ENCODE results near the gene HARBI1.

The HARBI1 gene

DNA sequence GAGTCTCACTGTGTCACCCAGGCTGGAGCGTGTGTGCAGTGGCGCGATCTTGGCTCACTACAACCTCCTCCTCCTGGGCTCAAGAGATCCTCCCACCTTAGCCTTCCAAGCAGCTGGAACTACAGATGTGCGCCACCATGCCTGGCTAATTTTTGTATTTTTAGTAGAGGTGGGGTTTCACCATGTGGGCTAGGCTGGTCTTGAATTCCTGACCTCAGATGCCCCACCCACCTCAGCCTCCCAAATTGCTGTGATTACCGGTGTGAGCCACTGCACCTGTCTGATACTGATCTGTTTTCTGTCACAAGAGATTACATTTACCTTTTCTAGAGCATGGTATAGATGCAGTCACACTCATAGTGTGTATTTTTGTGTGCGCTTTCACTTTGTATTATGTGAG, 11.9 kb upstream of the HARBI1 start:
- Mint-ChIP-seq H3K4me1 (peaks cover 17% of the 10 kb centered on the region), H3K36me3 (ENCODE audit: insufficient read depth) (peaks cover 52% of the 10 kb centered on the region), H3K9me3 (no peaks in the 10 kb centered on the region), H3K27ac (ENCODE audit: low read depth) (no peak overlapping the region), H3K27me3 (no peaks in the 10 kb centered on the region), H3K4me3 (no peak overlapping the region)
- DNase-seq (ENCODE audit: low spot score in 2 of 2) (no peak), ATAC-seq (replicated peaks; ENCODE audit: extremely low read depth, poor library complexity, severe bottlenecking) (no peak)

DNA sequence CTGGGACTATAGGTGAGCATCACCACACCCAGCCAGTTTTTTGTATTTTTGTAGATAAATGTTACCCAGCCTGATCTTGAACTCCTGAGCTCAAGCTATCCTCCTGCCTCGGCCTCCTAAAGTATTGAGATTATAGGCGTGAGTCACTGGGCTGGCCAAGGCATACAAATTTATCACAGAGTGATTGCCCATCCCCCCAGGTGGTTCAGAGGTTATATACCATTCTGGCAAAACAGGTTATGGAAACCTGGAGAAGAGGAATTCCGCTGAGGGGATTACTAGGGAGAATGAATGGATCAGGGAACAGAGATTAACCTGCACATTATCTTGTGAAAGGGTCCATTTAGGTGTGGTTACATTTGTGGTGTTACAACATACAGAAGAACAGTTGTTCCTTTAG, 8.4 kb upstream of the HARBI1 start:
- H3K27ac Mint-ChIP-seq (ENCODE audit: low read depth) = no peak overlapping the region
- H3K27me3 Mint-ChIP-seq = no peaks in the 10 kb centered on the region
- no peaks in the 10 kb centered on the region for H3K9me3 Mint-ChIP-seq
- no peak overlapping the region for H3K4me3 Mint-ChIP-seq
- peaks cover 59% of the 10 kb centered on the region for H3K36me3 Mint-ChIP-seq (ENCODE audit: insufficient read depth)
- ATAC-seq (replicated peaks; ENCODE audit: extremely low read depth, poor library complexity, severe bottlenecking) = no peak
- H3K4me1 Mint-ChIP-seq = peaks cover 23% of the 10 kb centered on the region
- DNase-seq (ENCODE audit: low spot score in 2 of 2) = no peak

DNA sequence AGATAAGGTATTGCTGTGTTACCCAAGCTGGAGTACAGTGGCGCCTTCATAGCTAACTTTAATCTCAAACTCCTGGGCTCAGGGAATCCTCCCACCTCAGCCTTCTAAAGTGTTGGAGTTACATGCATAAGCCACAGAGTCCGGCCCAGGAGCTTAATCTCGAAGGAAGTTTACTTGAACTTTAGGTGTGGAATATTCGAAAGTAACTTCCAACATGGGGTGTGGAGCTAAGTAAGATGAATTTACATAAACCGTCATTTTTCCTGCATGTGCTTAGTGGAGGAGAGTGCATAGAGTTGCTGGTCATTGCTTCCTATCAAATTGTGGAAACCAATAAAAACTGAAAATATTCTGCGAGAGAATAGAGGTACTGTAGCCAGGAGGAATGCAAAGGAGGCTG, 1.8 kb upstream of the HARBI1 start:
- peak overlapping the region; percentile 99 for H3K27ac Mint-ChIP-seq (ENCODE audit: low read depth)
- peaks cover 41% of the 10 kb centered on the region for H3K4me1 Mint-ChIP-seq
- H3K4me3 Mint-ChIP-seq = peak overlapping the region; percentile 93
- H3K27me3 Mint-ChIP-seq = no peaks in the 10 kb centered on the region
- peaks cover 40% of the 10 kb centered on the region for H3K36me3 Mint-ChIP-seq (ENCODE audit: insufficient read depth)
- ATAC-seq (replicated peaks; ENCODE audit: extremely low read depth, poor library complexity, severe bottlenecking) (no peak), DNase-seq (ENCODE audit: low spot score in 2 of 2) (no peak)
- H3K9me3 Mint-ChIP-seq = no peaks in the 10 kb centered on the region

DNA sequence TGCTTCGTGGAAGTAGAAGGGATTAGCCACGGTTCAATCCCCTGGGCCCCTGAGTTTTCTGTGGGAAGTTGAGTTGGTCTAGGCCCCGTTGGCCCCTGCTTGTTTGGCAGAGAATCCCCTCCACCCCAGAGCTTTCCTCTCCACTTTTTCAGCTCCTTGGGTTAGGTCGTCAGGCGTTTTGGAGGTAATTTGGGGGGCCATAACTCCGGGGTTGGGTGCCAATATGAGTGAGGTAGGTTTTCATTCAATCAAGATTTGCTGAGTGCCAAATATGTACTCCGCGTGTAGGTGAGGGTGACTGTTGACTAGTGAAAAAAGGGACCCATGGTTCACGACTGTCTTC, 916 bp upstream of the HARBI1 start:
- Mint-ChIP-seq H3K4me1 (peaks cover 41% of the 10 kb centered on the region), H3K27ac (ENCODE audit: low read depth) (peak overlapping the region; percentile 99), H3K36me3 (ENCODE audit: insufficient read depth) (peaks cover 34% of the 10 kb centered on the region), H3K9me3 (no peaks in the 10 kb centered on the region), H3K4me3 (peak overlapping the region; percentile 93), H3K27me3 (no peaks in the 10 kb centered on the region)
- no peak for DNase-seq (ENCODE audit: low spot score in 2 of 2)
- no peak for ATAC-seq (replicated peaks; ENCODE audit: extremely low read depth, poor library complexity, severe bottlenecking)

DNA sequence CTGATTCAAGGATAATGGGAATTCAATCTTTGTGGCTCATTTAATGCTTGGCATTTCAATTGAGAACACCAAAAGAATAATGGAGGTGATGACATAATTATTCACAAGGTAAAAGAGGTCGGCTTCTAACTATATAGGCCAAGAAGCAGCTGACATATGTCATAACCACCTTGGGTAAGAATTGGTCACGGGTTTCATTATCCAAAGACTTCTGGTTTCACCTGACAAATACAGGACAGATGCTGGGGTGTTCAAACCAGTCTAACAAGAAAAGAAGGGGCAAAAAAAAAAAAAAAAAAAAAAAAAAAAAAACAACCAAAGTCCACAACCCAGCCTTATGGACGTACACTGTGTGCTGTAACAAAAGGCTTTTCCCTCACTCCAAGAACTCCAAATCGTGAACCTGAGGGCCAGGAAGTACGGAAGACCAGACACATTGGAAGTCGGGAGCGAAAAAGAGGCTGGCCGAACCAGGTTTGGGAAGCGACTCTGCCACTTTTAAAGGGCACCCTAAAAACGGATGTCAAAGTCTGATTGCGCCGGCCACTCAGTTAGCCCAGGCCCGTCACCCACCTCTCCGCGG, 385 bp downstream of the HARBI1 start:
- no peaks in the 10 kb centered on the region for H3K27me3 Mint-ChIP-seq
- H3K4me1 Mint-ChIP-seq = peaks cover 42% of the 10 kb centered on the region
- peak overlapping the region; percentile 93 for H3K4me3 Mint-ChIP-seq
- DNase-seq (ENCODE audit: low spot score in 2 of 2) (no peak), ATAC-seq (replicated peaks; ENCODE audit: extremely low read depth, poor library complexity, severe bottlenecking) (no peak)
- peak overlapping the region; percentile 99 for H3K27ac Mint-ChIP-seq (ENCODE audit: low read depth)
- peaks cover 24% of the 10 kb centered on the region for H3K36me3 Mint-ChIP-seq (ENCODE audit: insufficient read depth)
- no peaks in the 10 kb centered on the region for H3K9me3 Mint-ChIP-seq

DNA sequence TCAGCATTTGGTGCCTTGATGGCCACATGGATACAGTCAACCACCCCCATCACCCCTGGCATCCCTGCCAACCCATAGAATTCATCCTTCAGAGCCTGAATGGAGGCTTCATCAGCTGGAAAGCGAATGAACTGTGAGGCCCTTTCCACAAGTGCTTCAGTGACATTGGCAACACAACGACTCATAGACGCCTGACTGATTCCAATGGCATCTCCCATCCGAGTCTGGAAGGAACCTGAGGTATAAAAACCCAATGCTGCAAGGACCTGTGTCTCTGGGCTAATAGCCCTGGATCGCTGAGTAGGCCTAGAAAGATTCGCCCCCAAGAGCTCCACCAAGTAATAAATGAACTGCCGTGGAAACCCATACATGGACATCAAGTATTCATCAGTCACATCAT, 1.3 kb downstream of the HARBI1 start:
- peak overlapping the region; percentile 93 for H3K4me3 Mint-ChIP-seq

DNA sequence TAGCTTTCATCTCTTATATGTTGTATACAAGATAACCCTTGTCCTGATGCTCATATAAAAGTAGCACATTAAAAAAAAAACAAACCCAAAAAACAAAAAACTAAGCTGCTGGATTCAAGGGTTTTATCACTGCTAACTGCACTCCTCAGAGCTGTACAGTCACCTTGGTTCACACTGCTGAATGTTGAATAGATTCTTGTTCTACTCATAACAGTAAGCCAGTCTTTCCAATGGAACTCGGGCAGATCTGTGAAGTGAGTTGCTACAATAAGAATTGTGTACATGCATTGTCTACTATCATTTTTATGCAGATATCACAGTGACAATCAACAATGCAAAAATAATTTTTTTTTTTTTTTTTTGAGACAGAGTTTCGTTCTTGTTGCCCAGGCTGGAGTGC, 4.7 kb downstream of the HARBI1 start:
- H3K36me3 Mint-ChIP-seq (ENCODE audit: insufficient read depth) = peaks cover 13% of the 10 kb centered on the region
- ATAC-seq (replicated peaks; ENCODE audit: extremely low read depth, poor library complexity, severe bottlenecking) (no peak), DNase-seq (ENCODE audit: low spot score in 2 of 2) (no peak)
- no peak overlapping the region for H3K4me3 Mint-ChIP-seq
- H3K27ac Mint-ChIP-seq (ENCODE audit: low read depth) = no peak overlapping the region
- no peaks in the 10 kb centered on the region for H3K9me3 Mint-ChIP-seq
- no peaks in the 10 kb centered on the region for H3K27me3 Mint-ChIP-seq
- peaks cover 25% of the 10 kb centered on the region for H3K4me1 Mint-ChIP-seq

More for the DNA sequence above, 1.3 kb downstream of the HARBI1 start:
- Mint-ChIP-seq H3K27ac (ENCODE audit: low read depth) (peak overlapping the region; percentile 99), H3K9me3 (no peaks in the 10 kb centered on the region), H3K36me3 (ENCODE audit: insufficient read depth) (peaks cover 23% of the 10 kb centered on the region), H3K4me1 (peaks cover 37% of the 10 kb centered on the region), H3K27me3 (no peaks in the 10 kb centered on the region)
- DNase-seq (ENCODE audit: low spot score in 2 of 2) (no peak), ATAC-seq (replicated peaks; ENCODE audit: extremely low read depth, poor library complexity, severe bottlenecking) (no peak)

DNA sequence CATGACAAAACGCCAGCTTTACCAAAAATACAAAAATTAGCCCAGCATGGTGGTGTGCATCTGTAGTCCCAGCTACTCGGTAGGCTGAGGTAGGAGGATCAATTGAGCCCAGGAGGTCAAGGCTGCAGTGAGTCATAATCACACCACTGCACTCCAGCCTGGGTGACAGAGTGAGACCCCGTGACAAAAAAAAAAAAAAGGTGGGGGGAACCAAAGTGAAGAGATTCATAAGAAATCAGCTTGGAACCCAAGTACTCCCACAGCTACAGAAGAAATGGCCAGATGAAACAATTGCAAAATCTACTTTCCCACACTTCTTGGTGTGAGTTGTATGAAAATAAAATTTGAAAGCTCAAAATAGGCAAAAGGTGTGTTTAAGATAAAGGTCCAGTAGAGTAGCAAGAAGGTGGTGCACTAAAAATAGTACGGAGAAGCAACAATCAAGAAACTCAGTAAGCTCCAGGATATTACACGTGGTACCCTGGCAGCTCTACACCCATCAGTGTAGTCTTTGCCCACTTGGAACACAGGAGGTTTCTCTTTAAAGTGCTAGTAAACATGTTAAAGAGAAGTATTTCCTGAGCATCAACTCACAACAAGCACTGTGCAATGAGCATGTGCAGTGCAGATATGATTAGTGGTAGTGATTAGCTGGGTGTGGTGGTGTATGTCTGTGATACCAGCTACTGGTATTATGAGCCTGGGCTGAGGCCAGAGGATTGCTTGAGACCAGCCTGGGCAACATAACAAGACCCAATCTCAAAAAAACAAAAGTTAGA, 5.3 kb downstream of the HARBI1 start:
- H3K27ac Mint-ChIP-seq (ENCODE audit: low read depth) = no peak overlapping the region
- H3K9me3 Mint-ChIP-seq = no peaks in the 10 kb centered on the region
- ATAC-seq (replicated peaks; ENCODE audit: extremely low read depth, poor library complexity, severe bottlenecking) = no peak
- no peak overlapping the region for H3K4me3 Mint-ChIP-seq
- H3K27me3 Mint-ChIP-seq = no peaks in the 10 kb centered on the region
- peaks cover 7% of the 10 kb centered on the region for H3K36me3 Mint-ChIP-seq (ENCODE audit: insufficient read depth)
- peaks cover 21% of the 10 kb centered on the region for H3K4me1 Mint-ChIP-seq
- DNase-seq (ENCODE audit: low spot score in 2 of 2) = no peak

DNA sequence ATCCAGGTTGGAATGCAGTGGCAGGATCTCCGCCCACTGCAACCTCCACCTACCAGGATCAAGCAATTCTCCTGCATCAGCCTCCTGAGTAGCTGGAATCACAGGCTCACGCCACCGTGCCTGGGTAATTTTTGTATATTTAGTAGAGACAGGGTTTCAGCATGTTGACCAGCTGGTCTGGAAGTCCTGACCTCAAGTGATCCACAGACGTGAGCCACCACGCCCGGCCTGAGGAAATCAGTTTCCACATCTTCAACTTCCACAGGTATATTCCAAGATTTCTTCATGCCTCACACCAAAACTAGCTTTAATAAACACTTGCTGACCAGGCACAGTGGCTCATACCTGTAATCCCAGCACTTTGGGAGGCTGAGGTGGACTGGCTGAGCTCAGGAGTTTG, 7.6 kb downstream of the HARBI1 start:
- Mint-ChIP-seq H3K4me3 (no peak overlapping the region), H3K36me3 (ENCODE audit: insufficient read depth) (peaks cover 2% of the 10 kb centered on the region)

DNA sequence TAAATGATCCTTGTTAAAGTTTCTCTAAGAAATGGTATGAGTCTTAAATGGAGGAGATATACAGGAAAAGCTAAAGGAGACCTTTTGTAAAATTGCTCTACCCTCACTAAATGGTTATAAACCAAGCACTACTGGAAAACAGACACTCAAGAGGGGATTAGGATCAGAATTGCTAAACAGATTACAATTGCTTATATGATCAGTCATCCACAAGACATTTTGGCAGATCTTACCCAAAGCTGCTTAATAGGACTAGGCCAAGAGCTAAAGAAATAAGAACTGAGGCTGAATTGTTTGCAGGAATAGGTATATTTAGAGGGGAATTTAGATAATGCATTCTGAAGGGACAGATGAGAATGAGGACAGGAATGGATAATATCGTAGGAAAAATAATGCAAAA, 9.5 kb downstream of the HARBI1 start:
- Mint-ChIP-seq H3K4me1 (peaks cover 15% of the 10 kb centered on the region), H3K27ac (ENCODE audit: low read depth) (no peak overlapping the region), H3K36me3 (ENCODE audit: insufficient read depth) (peaks cover 2% of the 10 kb centered on the region), H3K27me3 (no peaks in the 10 kb centered on the region), H3K4me3 (no peak overlapping the region), H3K9me3 (no peaks in the 10 kb centered on the region)
- DNase-seq (ENCODE audit: low spot score in 2 of 2) (no peak), ATAC-seq (replicated peaks; ENCODE audit: extremely low read depth, poor library complexity, severe bottlenecking) (no peak)

More for the DNA sequence above, 7.6 kb downstream of the HARBI1 start:
- Mint-ChIP-seq H3K4me1 (peaks cover 15% of the 10 kb centered on the region), H3K9me3 (no peaks in the 10 kb centered on the region), H3K27ac (ENCODE audit: low read depth) (no peak overlapping the region), H3K27me3 (no peaks in the 10 kb centered on the region)
- no peak for ATAC-seq (replicated peaks; ENCODE audit: extremely low read depth, poor library complexity, severe bottlenecking)
- no peak for DNase-seq (ENCODE audit: low spot score in 2 of 2)

DNA sequence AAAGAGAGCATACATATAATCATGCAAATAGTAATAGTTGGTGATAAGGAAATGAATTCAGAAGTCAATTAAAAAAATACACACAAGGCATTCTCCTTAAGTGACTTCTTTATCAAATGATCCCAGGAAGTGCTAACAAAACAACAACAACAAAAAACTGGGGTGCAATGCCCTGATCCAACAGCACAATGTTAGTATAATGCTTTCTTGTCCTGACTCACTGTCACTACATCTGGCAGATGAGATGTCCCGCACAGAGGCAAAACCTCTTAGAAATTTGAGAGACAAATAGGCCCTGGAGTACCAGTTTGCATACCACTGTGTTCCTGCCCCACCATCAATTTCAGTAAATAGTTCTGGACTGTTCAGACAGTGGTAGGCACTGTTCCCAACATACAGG, 12.2 kb downstream of the HARBI1 start:
- Mint-ChIP-seq H3K36me3 (ENCODE audit: insufficient read depth) (peaks cover 5% of the 10 kb centered on the region), H3K27me3 (no peaks in the 10 kb centered on the region), H3K4me3 (no peak overlapping the region), H3K4me1 (peaks cover 9% of the 10 kb centered on the region), H3K9me3 (no peaks in the 10 kb centered on the region), H3K27ac (ENCODE audit: low read depth) (no peak overlapping the region)
- ATAC-seq (replicated peaks; ENCODE audit: extremely low read depth, poor library complexity, severe bottlenecking) = no peak
- no peak for DNase-seq (ENCODE audit: low spot score in 2 of 2)

DNA sequence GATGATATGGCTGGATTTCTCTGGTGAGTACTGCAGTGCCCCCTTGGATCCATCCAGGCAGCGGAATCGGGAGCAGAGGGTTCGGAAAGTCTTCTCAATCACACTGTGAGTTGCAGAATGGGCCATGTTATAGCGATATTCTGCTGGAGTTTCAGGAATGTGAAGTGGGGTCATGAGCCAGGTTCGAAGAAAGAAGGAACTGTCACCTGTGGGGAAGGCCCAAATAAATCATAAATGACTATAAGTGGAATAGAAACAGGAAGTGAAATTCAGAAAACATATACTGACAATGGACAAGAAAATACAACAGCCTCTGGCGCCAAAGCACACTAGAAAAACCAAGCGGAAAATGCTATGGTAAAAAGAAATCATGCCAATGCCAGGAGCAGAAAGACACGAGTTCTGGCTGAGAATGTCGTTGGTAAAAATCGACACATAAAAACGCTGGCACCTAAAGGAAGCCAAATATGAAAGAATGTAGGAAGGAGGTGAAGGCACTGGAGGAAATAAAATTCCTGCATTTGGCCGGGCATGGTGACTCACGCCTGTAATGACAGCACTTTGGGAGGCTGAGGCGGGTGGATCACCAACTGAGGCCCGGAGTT, 13.2 kb downstream of the HARBI1 start:
- H3K4me1 Mint-ChIP-seq = peaks cover 9% of the 10 kb centered on the region
- H3K27ac Mint-ChIP-seq (ENCODE audit: low read depth) = no peak overlapping the region
- H3K9me3 Mint-ChIP-seq = no peaks in the 10 kb centered on the region
- H3K36me3 Mint-ChIP-seq (ENCODE audit: insufficient read depth) = peaks cover 5% of the 10 kb centered on the region
- no peaks in the 10 kb centered on the region for H3K27me3 Mint-ChIP-seq
- no peak for DNase-seq (ENCODE audit: low spot score in 2 of 2)
- ATAC-seq (replicated peaks; ENCODE audit: extremely low read depth, poor library complexity, severe bottlenecking) = no peak
- H3K4me3 Mint-ChIP-seq = no peak overlapping the region

DNA sequence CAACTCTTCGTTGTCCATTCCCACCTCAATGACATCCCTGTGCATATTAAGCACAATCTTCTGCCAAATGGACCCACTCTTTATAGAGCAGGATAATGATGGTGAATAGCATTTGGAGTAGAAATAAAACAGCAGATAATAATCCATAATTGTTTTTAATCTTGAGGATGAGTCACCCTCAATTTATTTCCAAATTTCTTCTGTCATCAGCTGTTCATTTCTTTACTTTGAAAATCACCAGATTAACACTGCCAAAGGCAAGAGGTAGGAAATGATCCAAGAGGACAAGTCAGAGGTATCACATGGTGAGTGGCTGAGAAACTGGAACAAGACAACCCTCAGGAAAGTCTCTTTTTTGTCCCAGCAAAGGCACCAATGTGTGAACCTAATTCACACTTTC, 15.9 kb downstream of the HARBI1 start:
- no peaks in the 10 kb centered on the region for H3K27me3 Mint-ChIP-seq

More for the DNA sequence above, 15.9 kb downstream of the HARBI1 start:
- Mint-ChIP-seq H3K4me1 (no peaks in the 10 kb centered on the region), H3K4me3 (no peak overlapping the region), H3K27ac (ENCODE audit: low read depth) (no peak overlapping the region), H3K36me3 (ENCODE audit: insufficient read depth) (peaks cover 5% of the 10 kb centered on the region), H3K9me3 (no peaks in the 10 kb centered on the region)
- ATAC-seq (replicated peaks; ENCODE audit: extremely low read depth, poor library complexity, severe bottlenecking) = no peak
- no peak for DNase-seq (ENCODE audit: low spot score in 2 of 2)

Measured in central memory CD8-positive, alpha-beta T cell (primary cell).